ENCODE results near the gene RNF4.
A peak's percentile ranks its signal among the peaks of the same experiment; 100 is the strongest.

Gene RNF4

DNA sequence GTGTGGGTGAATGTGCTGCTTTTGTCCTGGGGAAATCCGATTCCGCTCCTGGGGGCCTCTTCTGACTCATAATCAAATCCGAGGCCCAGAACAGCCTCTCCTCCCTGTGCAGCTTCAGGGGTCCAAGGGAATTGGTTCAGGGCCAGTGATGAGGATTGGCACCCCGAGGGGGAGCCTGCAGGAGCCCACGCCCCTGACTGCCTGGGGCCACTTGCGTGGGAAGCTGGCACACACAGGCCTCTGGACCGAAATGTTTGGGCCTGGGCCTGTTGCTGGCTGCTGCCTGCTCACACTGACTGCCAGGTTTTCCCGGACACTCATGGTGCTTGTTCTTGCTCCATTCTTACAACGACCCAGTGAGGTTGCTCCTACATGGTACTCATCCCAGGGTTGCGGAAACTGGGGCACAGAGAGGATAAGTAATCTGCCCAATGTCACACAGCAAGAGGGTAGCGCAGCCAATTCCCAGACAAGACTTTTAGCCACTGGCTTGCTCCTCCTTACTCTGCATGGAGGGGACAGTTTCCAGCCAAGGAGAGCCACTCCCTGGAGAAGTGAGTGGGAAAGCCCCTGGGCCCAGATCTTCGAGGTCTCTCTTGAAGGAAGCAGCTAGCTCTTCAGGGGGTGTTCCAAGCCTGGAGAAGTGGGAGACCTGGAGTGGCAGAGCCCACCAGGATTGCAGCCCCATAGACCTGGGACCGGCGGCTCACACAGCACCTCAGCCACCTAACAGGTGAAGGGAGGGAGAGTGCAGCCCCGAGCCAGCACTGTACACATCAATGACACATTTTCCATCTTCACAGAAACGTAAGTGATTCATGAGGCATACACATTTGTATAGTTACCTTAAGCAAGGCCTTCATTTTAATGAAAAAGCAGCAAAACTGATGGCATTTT lies 29.8 kb upstream of the RNF4 start:
- DNase-seq, result no peak

DNA sequence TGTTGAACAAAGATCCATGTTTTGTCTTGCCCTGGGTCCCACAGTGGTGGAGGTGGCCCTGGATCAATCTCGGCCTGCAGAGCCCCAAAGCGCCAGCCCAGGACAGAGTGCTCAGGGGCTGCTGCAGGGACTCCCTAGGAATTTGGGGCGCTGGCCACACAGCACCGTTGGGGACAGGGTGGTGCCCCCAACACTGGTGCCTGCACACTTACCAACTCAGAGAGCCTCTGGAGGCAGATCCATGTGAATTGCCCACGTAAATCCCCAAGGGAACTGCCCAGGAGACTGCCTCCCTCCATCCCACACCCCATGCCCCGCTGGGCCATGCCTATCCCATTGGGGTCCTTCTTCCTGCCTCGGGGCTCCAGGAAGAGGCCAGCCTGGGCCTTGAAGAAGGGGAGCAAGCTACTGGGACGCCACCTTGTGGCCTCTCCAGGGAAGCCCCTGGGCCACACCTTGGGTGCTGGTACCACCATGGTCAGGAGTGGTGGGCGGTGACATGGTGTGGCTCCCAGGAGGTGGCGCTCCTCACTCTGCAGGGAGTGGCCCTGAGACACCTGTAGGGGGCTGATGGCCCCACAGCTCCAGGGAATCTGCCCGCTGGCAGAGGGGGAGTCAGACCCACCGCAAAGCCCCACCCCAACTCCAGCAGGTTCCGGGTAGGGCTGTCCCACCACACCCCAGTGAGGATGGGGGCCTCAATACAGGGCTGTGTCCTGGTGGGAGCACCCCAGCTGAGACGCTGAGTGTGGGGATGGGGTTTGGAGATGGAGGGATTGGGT lies 27.3 kb upstream of the RNF4 start:
- DNase-seq, result peak; percentile 59

DNA sequence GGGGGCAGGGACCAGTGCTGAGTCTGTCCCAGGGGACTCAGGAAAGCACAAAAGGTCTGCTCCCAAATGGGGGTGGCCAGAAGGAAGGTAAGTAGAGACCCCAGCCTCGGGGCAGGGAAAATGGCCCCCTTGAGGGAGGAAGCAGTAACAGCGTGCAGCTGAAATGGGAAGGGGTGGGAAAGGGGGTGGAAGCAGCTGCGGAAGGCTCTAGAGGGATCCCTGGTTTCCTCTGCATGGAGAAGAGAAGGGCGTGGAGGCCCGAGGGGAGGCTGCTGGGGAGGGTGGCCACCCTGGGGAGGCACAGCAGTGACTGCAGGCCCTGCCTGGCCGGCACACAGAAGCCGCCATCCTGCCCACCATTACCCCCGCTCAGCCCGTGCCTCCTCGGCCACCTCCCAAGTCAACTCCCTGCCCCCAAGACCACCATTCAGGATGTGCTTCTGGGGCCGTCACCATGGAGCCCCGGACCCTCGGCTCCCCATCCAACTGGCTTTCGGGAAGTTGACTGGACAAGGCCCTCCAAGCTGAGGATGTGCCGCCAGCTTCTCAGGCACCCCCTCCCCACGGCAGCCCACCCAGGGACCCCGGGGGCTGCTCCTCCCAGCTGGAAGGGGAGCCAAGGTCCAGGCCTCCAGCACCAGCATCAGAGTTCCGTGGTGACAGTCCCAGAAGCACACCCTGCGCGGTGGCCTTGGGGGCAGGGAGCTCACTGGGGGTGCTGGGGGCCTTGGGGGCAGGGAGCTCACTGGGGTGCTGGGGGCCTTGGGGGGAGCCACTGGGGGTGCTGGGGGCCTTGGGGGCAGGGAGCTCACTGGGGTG lies 26.5 kb upstream of the RNF4 start:
- DNase-seq, result no peak

DNA sequence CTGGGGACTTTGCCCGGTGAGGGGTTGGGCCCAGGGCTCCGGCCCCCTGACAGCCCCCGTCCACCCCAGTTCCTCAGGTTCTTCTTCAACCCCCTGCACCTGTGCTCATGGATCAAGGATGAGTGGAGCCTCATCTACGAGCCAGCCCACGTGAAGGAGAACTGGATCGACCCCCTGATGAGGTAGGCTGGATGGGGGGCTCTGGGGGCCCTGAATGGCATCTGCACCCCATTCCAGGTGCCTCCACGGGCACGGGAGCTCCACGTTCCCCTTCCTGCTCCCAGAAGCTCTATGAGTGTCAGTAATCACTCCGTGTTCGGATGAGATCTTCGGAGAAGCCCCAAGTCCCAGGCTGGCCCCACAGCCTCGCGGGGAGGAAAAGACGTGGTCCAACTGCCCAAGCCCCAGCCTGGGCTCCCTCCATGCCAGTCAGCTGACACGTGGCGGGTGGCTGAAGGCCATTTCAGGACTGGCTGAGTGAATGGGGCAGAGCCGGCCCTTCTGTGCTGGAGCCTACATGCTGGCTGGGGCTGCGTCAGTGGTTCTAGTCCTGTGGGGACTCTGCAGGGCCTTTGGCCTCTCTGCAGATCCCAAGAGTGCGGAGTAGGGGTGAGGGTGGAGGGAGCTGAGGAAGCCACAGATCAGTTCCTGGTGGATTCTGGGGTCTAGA lies 25.7 kb upstream of the RNF4 start:
- DNase-seq, result no peak

DNA sequence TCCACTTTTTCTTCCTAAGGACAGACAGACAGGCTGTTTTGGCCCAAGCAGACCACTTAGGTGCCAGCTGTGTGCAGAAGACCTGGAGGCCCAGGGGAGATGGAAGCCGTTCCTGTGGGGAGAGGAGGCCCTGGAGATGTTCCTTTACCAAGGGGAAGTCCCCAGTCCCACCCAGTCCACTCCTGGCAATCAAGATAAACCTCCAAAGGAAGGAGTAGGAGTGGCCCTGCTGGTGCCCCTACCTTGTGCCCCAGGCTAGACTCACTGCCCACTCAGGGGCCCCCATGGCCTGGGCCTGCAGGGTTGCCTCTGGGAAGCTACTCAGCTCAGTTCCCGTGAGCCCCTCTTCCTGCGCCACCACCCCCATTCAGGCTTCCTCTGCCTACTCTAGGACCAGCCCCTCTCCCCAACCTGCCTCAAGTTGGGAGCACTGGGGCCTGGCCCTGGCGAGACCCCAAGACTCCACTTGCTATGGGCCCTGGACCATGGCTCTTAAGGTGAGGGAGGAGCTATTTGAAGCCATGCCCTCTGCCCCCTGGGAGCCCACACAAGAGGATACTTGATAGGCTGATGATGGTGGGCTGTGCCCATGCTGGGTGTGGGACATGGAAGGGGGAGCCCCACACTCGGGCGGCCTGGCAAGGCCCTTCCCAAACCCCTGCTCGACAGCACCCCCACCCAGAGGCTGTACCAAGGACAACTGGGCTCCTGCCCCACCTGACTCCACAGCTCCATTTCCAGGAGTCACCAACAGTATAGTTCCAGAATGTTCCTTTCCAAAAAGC lies 24.8 kb upstream of the RNF4 start:
- DNase-seq, result no peak

DNA sequence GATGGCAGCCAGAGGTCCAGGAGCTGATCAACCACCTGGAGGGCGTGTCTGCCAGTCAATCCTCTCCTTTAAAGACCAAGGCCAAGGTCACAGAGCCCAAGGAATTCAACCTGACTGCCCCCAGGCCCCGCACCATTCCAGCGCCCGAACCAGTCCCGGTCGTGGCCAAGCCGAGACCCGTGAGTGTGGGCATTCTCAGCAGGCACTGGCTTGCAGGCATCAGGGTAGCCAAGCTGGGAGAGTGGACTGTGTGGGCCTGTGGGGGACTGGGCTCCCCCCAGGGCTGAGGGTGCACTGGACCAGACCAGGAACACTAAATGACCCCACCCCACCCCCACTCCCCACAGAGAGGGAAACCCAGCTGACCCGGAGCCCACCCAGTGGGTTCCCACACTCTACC lies 23.8 kb upstream of the RNF4 start:
- no peak for DNase-seq

DNA sequence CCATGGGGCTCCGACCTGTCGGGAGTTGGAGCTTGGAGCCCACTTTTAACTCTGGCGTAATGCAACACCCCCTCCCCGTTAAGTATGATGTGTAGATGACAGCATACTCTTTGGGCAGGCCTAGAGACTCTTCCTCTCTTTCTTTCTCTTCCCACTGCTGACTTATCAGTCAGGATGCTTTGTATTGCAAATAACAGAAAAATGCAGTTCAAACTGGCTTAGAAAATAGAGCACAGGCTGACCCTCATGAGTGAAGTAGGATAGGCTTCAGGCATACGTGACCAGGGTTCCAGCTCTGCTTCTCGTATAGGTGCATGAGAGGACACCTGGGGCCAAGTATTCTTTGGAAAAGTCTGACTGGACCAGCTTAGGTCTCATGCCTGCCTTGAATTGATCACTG lies 23.3 kb upstream of the RNF4 start:
- no peak for DNase-seq

DNA sequence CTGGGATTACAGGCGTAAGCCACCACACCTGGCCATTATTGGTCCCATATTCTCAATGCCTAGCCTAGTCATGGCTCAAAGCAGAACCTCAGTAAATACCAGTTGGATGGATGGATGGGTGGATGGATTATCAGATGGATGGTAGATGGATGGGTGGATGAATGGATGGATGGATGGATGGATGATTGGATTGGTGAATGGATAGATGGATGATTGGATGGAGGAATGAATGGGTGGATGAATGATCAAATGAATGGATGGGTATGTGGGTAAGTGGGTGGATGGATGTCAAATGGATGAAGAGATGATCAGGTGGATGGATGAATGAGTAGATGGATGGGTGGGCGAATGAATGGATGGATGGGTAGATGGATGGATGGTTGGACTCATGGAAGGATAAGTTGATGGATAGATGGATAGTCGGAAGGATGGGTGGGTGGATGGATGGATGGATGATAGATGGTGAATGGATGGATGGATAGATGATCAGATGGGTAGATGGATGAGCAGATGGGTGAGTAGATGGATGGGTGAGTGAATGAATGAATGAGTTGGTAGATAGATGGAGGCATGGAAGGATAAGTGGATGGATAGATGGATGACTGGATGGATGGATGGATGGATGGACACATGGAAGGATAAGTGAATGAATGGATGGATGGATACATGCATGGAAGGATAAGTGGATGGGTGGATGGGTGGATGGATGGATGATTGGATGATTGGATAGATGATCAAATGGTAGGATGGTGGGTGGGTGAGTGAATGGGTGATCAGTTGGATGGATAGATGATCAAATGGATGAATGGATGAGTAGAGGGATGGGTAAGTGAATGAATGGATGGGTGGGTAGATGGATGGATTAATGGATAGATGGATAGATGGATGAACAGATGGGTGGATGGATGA lies 22.0 kb upstream of the RNF4 start:
- DNase-seq, result no peak

DNA sequence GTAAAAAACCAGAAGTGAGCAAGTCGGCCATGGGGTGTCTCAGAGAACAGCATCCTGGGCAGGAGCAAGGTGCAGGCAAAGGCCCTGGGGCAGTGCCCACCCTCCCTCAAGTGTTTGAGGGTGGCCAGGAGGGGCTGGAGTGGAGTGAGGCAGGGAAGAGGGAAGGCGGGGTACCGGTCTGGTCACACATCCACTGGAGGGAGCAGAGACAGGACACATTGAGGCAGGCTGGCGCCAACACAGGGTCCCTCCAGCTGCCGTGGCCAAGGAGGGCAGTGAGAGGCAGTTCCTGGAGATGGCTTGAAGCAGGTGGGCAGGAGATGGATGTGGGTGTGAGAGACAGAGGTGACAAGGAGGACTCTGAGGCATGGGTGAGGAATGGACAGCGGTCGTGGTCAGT lies 20.3 kb upstream of the RNF4 start:
- no peak for DNase-seq

DNA sequence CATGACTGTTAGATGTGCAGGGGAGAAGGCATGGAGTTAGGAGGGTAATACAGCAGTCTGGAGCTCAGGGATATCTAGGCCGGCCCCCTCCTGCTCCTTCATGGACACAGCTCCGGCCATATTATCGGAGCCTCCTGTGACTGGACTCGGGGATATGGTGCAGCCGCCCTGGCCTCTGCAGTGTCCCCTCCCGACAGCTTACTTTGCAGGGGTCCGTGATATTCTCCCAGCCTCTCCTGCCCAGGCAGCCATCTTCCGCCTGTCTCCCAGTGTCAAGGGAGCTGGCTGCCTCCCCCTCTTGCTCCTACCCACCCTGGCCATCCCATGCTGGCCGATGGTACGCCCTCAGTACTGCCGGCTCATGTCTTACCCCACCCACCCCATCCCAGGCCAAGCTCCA lies 19.9 kb upstream of the RNF4 start:
- no peak for DNase-seq

DNA sequence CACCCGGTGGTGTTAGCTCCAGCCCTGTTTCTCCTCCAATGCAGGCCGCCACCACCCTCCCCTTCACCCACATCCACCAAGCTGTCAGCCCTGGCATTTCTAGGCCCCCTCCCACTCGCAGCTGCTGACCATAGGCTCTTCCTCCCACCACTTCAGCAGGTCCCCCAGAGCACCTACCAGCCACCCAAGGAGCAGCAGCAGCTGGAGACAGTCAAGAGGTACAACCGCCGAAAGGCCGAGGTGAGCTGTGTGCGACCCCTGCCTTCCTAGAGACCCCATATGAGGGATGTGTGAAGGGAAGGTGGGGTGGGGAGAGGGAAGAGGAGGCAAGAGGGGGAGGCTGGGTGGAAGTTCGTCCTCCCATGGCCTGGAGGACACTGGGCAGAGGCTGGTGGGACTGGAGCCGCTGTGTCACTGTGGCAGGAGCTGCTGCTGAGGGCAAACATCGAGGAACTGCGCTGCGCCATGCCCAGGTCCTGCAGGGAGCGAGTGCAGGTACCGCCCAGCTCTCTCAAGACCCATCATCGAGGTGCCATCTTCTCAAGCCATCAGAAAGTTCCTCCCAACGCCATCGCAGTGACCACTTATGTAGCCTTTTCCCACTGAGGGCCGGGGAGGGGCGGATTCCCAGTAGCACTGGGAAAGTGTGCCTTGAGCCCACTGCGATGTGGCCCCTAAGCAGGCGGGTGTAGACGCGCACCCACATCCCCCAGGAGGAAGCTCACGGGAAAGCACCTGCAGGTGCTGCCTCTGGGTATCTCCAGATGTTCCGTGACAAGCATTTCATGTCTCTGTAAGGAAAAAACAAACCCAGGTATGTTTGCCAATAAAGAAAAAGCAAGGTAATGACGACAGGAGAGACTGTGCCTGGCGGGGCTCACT lies 19.2 kb upstream of the RNF4 start:
- DNase-seq, result no peak

DNA sequence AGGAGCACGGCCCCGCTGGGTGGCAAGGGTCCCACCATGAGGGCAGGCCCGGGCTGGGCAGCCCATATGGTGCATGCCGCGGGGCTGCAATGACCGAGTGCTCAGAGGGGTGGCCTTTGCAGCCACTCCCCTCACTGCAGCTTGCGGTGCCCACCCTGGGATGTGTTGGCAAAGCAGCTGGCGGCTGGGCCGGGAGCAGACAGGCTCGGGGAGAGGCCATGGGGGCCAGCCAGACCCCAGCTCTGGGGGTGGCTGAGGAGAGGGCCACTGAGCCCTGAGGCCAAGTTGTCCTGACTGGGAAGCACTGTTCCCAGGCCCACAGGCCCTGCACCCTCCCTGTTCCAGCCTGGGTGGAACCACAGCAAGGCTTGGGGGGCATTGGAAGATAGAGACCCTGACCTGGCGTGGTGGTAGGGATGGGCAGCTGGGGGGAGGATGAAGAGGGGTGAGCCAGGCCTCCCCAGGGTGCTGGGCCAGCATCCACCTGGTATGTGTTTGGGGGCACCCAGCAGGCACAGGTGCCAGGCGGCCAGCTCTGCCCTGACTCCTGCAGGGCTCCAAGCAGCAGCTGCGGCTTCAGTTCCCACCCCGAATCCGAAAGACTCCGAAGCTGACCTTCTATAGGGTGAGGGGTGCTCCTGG lies 18.4 kb upstream of the RNF4 start:
- DNase-seq, result no peak

DNA sequence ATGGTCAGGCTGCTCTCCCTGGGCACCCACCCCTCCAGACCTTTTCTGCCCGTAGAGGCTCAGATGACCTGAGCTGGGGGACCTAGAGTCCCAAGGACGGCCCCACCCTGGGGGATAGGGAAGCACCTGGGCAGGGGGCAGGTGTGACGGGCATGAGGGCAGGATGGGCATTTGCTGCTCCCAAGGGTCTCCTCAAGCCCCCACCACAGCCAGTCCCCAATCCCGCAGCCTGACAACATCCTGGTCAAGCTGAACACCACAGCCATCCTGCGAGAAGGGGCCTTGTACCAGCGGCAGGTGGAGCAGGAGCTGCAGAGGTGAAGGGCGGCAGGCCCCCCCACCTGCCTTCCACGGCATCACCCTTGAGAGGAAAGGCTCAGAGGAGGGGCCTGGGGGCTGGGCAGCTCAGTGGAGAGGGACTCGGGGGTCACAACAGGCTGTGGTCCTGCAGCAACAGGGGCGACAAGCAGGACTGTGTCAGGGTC lies 17.8 kb upstream of the RNF4 start:
- no peak for DNase-seq

DNA sequence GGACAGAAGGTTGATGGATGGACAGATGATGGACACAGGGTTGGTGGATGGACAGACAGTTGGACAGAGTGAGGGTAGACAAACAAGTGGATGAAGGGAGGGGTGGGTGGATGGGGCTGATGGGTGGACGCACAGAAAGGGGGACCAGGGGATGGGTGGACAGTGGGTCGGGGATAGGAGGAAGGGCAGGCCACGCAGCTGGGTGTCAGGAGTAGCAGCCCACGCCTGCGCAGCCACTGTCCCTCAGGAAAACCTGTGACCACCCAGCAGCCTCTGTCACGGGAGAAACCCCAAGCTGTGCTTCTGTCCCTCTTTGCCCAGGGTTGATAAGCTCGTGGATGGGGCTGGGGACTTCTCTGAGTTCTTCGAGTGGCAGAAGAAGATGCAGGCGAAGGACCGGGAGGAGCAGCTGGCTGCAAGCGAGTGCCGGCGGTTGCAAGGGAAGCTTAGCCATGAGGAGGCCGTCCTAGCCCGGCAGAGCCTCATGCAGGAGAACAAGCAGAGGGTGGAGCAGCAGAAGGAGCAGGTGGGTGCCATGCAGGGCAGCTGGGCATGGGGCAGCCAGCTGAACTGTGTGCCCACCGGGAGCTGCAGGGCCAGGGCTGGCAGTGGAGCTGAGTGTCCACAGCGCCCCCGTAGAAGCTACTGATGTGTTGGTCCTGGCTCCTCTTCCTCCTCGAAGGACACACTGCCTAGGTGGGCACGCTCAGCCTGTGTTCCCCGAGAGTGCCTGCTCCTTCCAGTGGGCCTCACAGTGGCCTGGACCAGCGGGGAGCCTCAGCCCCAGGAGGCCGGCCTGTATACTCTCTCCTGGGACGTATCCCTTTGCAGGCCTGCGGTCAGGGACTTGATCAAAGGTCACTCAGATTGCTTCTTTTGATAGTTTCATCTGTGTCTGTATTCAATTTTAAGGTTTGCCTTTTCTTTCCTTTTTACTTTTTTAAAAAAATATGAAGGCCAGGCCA lies 16.8 kb upstream of the RNF4 start:
- DNase-seq, result no peak

DNA sequence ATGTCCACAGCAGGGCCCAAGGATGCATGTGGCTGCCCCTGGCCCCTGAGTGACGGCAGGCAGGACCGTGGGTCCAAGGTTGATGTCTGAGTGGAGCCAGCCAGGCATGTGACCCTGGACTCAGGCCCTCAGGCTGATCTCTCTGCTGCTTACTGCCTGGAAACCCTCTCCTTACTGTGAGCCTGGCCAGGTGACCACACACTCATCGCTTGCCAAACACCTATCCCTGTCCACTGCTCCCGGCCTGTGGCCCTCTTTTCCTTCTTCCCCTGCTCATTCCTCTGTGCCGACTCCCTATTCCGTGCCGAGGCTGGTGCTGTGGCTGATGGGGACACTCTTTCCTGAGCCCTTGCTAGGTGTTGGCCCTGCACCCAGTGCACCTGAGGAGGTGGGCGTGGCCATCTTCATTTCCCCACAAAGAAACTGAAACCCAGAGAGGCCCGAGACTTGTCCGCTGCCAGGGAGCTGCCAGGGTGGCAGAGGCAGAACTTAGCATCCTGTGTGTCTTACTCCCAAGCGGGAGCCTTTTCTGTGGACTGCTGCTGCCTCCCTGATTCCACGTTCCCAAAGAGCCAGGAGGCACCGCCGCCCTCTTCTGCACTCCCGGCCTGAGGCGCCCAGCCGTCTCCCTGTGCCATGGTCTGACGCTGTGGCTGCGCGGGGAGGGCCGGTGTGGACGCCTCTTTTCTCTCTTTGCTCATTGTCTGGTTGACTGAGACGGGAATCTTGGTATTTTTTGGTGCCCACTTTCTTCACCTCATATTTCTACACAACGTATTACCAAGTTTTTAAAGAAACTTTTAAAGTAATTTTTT lies 11.2 kb upstream of the RNF4 start:
- DNase-seq, result no peak

DNA sequence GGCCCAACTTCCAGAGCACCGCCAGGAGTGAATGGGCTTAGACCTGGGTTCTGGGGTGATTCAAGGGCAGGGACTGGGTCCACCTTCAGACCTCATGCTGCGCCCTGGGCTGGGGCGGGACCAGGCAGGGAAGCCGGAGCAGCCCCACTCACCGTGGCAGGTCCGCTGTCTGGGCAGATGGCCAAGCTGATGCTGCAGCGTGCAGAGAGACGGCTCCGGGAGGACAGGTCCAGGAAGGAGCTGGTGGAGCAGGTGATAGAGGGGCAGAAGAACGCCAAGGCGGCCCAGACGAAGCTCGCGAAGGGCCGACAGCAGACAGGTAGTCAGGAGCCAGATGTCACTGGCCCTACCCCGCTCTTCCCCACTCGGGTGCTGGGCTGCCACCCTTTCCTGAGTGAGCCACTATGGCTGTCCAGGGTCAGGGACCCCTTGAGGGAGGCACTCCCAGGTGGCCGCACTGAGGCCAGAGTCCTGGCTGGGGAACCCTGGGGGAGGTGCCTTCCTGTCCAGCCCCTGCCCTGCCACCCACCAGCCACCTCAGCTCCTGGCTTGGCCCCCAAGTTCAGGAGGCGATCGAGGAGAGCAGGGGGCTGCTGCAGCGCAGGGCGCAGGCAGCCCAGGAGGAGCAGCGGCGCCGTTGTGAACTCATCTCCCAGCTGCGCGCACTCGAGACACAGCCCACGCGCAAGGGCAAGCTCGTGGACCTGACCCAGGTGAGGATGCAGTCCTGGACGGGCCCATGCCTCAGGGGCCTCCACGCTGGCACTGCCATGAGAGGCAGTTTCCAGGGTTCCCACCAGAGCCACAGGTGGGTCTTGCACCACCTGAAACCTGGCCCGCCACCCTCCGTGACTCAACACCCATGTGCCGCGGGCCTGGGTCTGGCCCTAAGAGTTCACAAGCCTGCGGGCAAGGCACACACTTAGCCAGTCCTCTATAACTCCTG lies 10.1 kb upstream of the RNF4 start:
- no peak for DNase-seq

Measured in stimulated activated CD4-positive, alpha-beta T cell treated with anti-CD3 and anti-CD28 coated beads, Interleukin-12 subunit alpha, Interleukin-12 subunit beta, amount 100 ng/mL, for 4 hours (primary cell).